Measurements from ENCODE around the gene MYL3. TPM values are rescaled to one million over a fixed set of nuclear protein-coding genes. Genes with fewer than 3 reads are reported as not detected.
A peak's percentile ranks its signal among the peaks of the same experiment; 100 is the strongest.

MYL3 gene
- total RNA-seq, 1 donor from 2014 or later = 5.4 TPM

- DNase-seq (ENCODE audit: extremely low spot score, unreplicated experiment) = no peak
- no peak for TF ChIP-seq CTCF (conservative IDR thresholded peaks at IDR 0.05)
- H3K36me3 Mint-ChIP-seq = peaks cover 17% of the 10 kb centered on the region
- no peak overlapping the region for H3K27ac Mint-ChIP-seq
- peaks cover 6% of the 10 kb centered on the region for H3K9me3 Mint-ChIP-seq
- no peaks in the 10 kb centered on the region for H3K27me3 Mint-ChIP-seq
- H3K4me1 Mint-ChIP-seq (ENCODE audit: unreplicated experiment) = no peaks in the 10 kb centered on the region
- H3K4me3 Mint-ChIP-seq = no peak overlapping the region
Observed at GRCh38 chr3:46833346-46834300, 29.6 kb downstream of the MYL3 start.

DNA sequence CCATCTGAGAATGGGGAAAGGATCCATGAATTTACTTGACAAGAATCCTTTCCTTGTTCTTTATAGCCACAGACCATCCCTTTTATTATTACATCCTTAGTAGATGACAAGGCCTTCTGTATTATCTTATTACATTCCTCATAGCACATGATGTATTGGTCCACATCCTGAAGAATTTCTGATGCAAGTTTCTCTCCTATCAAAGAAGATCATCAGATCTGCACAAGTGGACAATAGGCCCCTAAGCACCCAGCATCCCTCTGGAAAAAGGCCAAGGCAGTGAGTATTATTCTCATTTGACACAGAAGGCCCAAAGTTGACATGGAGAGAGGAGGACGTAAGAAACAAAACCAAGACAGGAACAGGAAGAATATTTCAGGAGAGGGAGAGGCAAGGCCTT is 31.4 kb downstream of the MYL3 start:
- Mint-ChIP-seq H3K27me3 (no peaks in the 10 kb centered on the region), H3K36me3 (peaks cover 10% of the 10 kb centered on the region), H3K9me3 (no peaks in the 10 kb centered on the region), H3K4me3 (no peak overlapping the region), H3K4me1 (ENCODE audit: unreplicated experiment) (no peaks in the 10 kb centered on the region), H3K27ac (no peak overlapping the region)
- TF ChIP-seq CTCF (conservative IDR thresholded peaks at IDR 0.05) = no peak
- no peak for DNase-seq (ENCODE audit: extremely low spot score, unreplicated experiment)

DNA sequence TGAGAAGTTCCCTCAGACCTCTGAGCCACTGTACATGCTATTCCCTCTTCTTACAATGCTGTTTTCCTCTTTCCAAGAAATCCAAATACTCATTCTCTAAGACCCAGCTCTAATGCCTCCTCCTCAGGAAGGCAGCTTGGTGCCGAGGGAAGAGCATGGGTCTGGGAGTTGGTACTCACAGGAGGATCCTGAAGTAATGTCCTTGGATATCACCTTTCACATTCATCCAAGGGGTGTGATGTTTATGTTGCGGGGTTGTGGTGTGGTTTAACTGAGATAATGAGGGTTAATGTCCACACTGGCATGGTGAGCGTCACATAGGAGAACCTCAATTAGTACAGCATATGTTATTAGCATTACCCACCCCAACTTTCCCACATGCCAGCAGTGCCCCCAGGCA is 31.9 kb downstream of the MYL3 start:
- H3K27ac Mint-ChIP-seq = no peak overlapping the region
- no peaks in the 10 kb centered on the region for H3K9me3 Mint-ChIP-seq
- no peak for TF ChIP-seq CTCF (conservative IDR thresholded peaks at IDR 0.05)
- H3K27me3 Mint-ChIP-seq = no peaks in the 10 kb centered on the region
- H3K36me3 Mint-ChIP-seq = peaks cover 10% of the 10 kb centered on the region
- H3K4me1 Mint-ChIP-seq (ENCODE audit: unreplicated experiment) = no peaks in the 10 kb centered on the region
- DNase-seq (ENCODE audit: extremely low spot score, unreplicated experiment) = no peak
- no peak overlapping the region for H3K4me3 Mint-ChIP-seq

DNA sequence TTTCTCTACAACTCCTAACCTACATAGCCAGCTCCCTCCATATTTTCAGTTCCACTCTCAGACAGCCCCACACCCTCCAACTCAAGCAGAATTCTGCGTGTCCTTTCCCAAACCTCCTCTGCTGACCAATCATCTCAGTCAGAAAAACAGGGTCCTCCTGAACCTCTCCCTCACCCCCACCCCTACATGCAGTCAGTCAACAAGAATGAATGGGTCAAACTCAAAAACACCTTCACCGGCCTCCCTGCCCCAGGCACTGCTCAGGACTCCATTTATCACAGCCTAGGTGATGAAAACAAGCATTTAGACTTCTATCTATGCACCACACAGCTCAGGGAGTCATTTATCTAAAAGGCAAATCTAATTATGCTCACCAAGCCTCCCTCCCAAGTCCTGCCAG is 32.4 kb downstream of the MYL3 start:
- no peak overlapping the region for H3K4me3 Mint-ChIP-seq

GRCh38 chr3:46829699-46830208 is 33.5 kb downstream of the MYL3 start:
- Mint-ChIP-seq H3K36me3 (peaks cover 7% of the 10 kb centered on the region), H3K4me1 (ENCODE audit: unreplicated experiment) (no peaks in the 10 kb centered on the region), H3K27ac (no peak overlapping the region), H3K4me3 (no peak overlapping the region), H3K27me3 (no peaks in the 10 kb centered on the region), H3K9me3 (no peaks in the 10 kb centered on the region)
- no peak for DNase-seq (ENCODE audit: extremely low spot score, unreplicated experiment)
- TF ChIP-seq CTCF (conservative IDR thresholded peaks at IDR 0.05) = no peak

More for the DNA sequence above, 32.4 kb downstream of the MYL3 start:
- Mint-ChIP-seq H3K9me3 (no peaks in the 10 kb centered on the region), H3K27ac (peak overlapping the region; percentile 36), H3K4me1 (ENCODE audit: unreplicated experiment) (no peaks in the 10 kb centered on the region), H3K36me3 (peaks cover 10% of the 10 kb centered on the region), H3K27me3 (no peaks in the 10 kb centered on the region)
- no peak for TF ChIP-seq CTCF (conservative IDR thresholded peaks at IDR 0.05)
- no peak for DNase-seq (ENCODE audit: extremely low spot score, unreplicated experiment)

Data from type B pancreatic cell (in vitro differentiated cells).